IMR-90 (cell line): ENCODE data around the gene CCDC136. TPM values are rescaled to one million over a fixed set of nuclear protein-coding genes. Genes with fewer than 3 reads are reported as not detected.

Experiments used
- ATAC-seq: fragments of 200-7000 bp; cut with Tn5 transposase; 2 replicates; pipeline ENCODE4 v1.9.1; 2020; ENCODE audit warnings: low read depth, mild to moderate bottlenecking, moderate library complexity
- BruUV-seq: library from RNA; stranded (reverse); fragments of 400-500 nt; replicated peaks from 2 replicates; lab custom pipeline; 2021; lab: Mats Ljungman, UMichigan
- CTCF ChIA-PET: fragments of 300-600 bp; formaldehyde crosslinking; extraction: SDS; loops from one replicate; lab custom pipeline; 2021; ENCODE audit warnings: antibody characterized with exemption; lab: Yijun Ruan, JAX
- POLR2A ChIA-PET: fragments of 300-600 bp; sonication (Branson Sonifier 250); formaldehyde crosslinking; loops from one replicate; lab custom pipeline; 2022; ENCODE audit warnings: antibody characterized with exemption; ENCODE audit not compliant: unreplicated experiment; lab: Charles Lee
- DNase-seq: peaks from one replicate; pipeline ENCODE4 v3.0.0; 2013
- H2AFZ ChIP-seq: replicated peaks from 2 replicates; pipeline ENCODE3; 2013; ENCODE audit warnings: low read length, mild to moderate bottlenecking; ENCODE audit not compliant: poor library complexity
- H2AK5ac ChIP-seq: 2 replicates; pipeline ENCODE4 v1.6.1; 2013; ENCODE audit warnings: low read depth, low read length, inconsistent platforms
- H2AK9ac ChIP-seq: replicated peaks from 2 replicates; pipeline ENCODE3; 2013; ENCODE audit warnings: mild to moderate bottlenecking, low read depth, low read length, moderate library complexity; ENCODE audit not compliant: poor library complexity
- H2BK120ac ChIP-seq: 2 replicates; pipeline ENCODE4 v1.6.1; 2013; ENCODE audit warnings: low read depth, low read length, inconsistent platforms
- H2BK15ac ChIP-seq: 3 replicates; pipeline ENCODE4 v1.6.1; 2013; ENCODE audit warnings: low read depth, low read length, inconsistent platforms
- H2BK20ac ChIP-seq: 2 replicates; pipeline ENCODE4 v1.6.1; 2013; ENCODE audit warnings: low read depth, mild to moderate bottlenecking, inconsistent platforms, low read length, moderate library complexity
- H2BK5ac ChIP-seq: 2 replicates; pipeline ENCODE4 v1.6.1; 2013; ENCODE audit warnings: mild to moderate bottlenecking, low read depth, low read length, inconsistent platforms; ENCODE audit not compliant: poor library complexity, severe bottlenecking
- H3K14ac ChIP-seq: replicated peaks from 2 replicates; pipeline ENCODE4 v1.6.1; 2013; ENCODE audit warnings: low read depth, low read length, inconsistent platforms
- H3K18ac ChIP-seq: 2 replicates; pipeline ENCODE4 v1.6.1; 2013; ENCODE audit warnings: low read depth, low read length, control low read depth
- H3K23ac ChIP-seq: 2 replicates; pipeline ENCODE4 v1.6.1; 2013; ENCODE audit warnings: low read depth, low read length, inconsistent platforms
- H3K27ac ChIP-seq: 2 replicates; pipeline ENCODE4 v1.5.1; 2013; ENCODE audit warnings: mild to moderate bottlenecking, control low read depth, low read length; ENCODE audit not compliant: insufficient read depth
- H3K27me3 ChIP-seq: 2 replicates; pipeline ENCODE4 v1.6.1; 2013; ENCODE audit warnings: low read length; ENCODE audit not compliant: control insufficient read depth, insufficient read depth
- H3K36me3 ChIP-seq: 2 replicates; pipeline ENCODE4 v1.6.1; 2013; ENCODE audit warnings: low read length, mixed read lengths; ENCODE audit not compliant: control insufficient read depth, insufficient read depth
- H3K4ac ChIP-seq: 2 replicates; pipeline ENCODE4 v1.6.1; 2013; ENCODE audit warnings: low read depth, low read length, inconsistent platforms
- H3K4me1 ChIP-seq: 2 replicates; pipeline ENCODE4 v1.6.1; 2013; ENCODE audit warnings: low read length, mixed read lengths; ENCODE audit not compliant: control insufficient read depth, insufficient read depth
- H3K4me2 ChIP-seq: 2 replicates; pipeline ENCODE4 v1.6.1; 2013; ENCODE audit warnings: low read depth, mild to moderate bottlenecking, control low read depth, low read length, moderate library complexity
- H3K4me3 ChIP-seq: 2 replicates; pipeline ENCODE4 v1.5.1; 2013; ENCODE audit warnings: low read depth, mild to moderate bottlenecking, control low read depth, low read length, moderate library complexity; ENCODE audit not compliant: insufficient read depth
- H3K56ac ChIP-seq: 2 replicates; pipeline ENCODE4 v1.6.1; 2013; ENCODE audit warnings: low read length, inconsistent platforms; ENCODE audit not compliant: insufficient read depth; ENCODE audit errors: extremely low read depth
- H3K79me1 ChIP-seq, 2 experiments: 2 replicates each; pipeline ENCODE4 v1.6.1; 2013; ENCODE audit warnings: low read length in 2 of 2, inconsistent platforms in 1 of 2, low read depth in 1 of 2
- H3K9ac ChIP-seq: 2 replicates; pipeline ENCODE4 v1.6.1; 2013; ENCODE audit warnings: low read depth, low read length, control low read depth
- H3K9me1 ChIP-seq: 2 replicates; pipeline ENCODE4 v1.6.1; 2013; ENCODE audit warnings: low read length, inconsistent platforms; ENCODE audit not compliant: insufficient read depth
- H3K9me3 ChIP-seq: 2 replicates; pipeline ENCODE4 v1.6.1; 2013; ENCODE audit warnings: low read length; ENCODE audit not compliant: control insufficient read depth, insufficient read depth
- H4K20me1 ChIP-seq: 2 replicates; pipeline ENCODE4 v1.6.1; 2013; ENCODE audit warnings: low read length, inconsistent platforms; ENCODE audit not compliant: insufficient read depth
- H4K5ac ChIP-seq: 2 replicates; pipeline ENCODE4 v1.6.1; 2013; ENCODE audit warnings: mild to moderate bottlenecking, low read depth, low read length, control low read depth
- H4K8ac ChIP-seq, 2 experiments: 2 replicates each; pipeline ENCODE4 v1.6.1; 2013; ENCODE audit warnings: low read depth in 2 of 2, low read length in 2 of 2, control low read depth in 1 of 2, inconsistent platforms in 1 of 2
- H4K91ac ChIP-seq: 2 replicates; pipeline ENCODE4 v1.6.1; 2013; ENCODE audit warnings: low read depth, low read length, inconsistent platforms; ENCODE audit not compliant: insufficient read depth
- BHLHE40 ChIP-seq: fragments of 150-350 bp; IDR thresholded peaks from 2 replicates; pipeline ENCODE4 v1.6.1; 2016; ENCODE audit warnings: mild to moderate bottlenecking, low read depth, low read length
- CHD1 ChIP-seq: IDR thresholded peaks from 2 replicates; pipeline ENCODE4 v1.6.1; 2012; ENCODE audit warnings: low read depth, low read length, improper control_type of control experiment
- MAZ ChIP-seq: IDR thresholded peaks from 2 replicates; pipeline ENCODE4 v1.6.1; 2012; ENCODE audit warnings: low read depth, mild to moderate bottlenecking, low read length, improper control_type of control experiment, moderate library complexity, borderline replicate concordance
- NFE2L2 ChIP-seq: fragments of 150-350 bp; IDR thresholded peaks from 2 replicates; pipeline ENCODE4 v1.6.1; 2016; ENCODE audit warnings: low read depth, mild to moderate bottlenecking, low read length
- RFX5 ChIP-seq: IDR thresholded peaks from 2 replicates; pipeline ENCODE4 v1.8.0; 2012; ENCODE audit warnings: low read depth, mild to moderate bottlenecking, low read length, moderate library complexity
- SMC3 ChIP-seq: fragments of 150-350 bp; IDR thresholded peaks from 2 replicates; pipeline ENCODE4 v1.6.1; 2016; ENCODE audit warnings: low read depth, mild to moderate bottlenecking, antibody characterized with exemption, low read length, moderate library complexity
- WGBS, 2 experiments: methylation state at CpG; one replicate each; pipeline versions ENCODE4 v1.1.5 to v1.1.7; 2013; ENCODE audit warnings: missing lambda C conversion rate in 2 of 2; ENCODE audit not compliant: insufficient read length in 1 of 2; ENCODE audit errors: extremely low coverage in 2 of 2; 5-methylcytosine and 5-hydroxymethylcytosine counted together
- dilution Hi-C: fragments of 300-500 bp; cut with HindIII; formaldehyde crosslinking; loops from one replicate; pipeline ENCODE4 v1.14.3; 2018; ENCODE audit warnings: low sequenced_read_pairs; ENCODE audit not compliant: unreplicated experiment
- in situ Hi-C: fragments of 300-500 bp; cut with MboI; formaldehyde crosslinking; loops from 3 replicates; pipeline ENCODE4 v1.14.3; 2019; ENCODE audit warnings: low sequenced_read_pairs, inconsistent platforms, mixed read lengths
- intact Hi-C: fragments of 100-400 bp; cut with micrococcal nuclease; formaldehyde crosslinking; loops from 2 replicates; pipeline ENCODE4 v1.10.0; 2022
- polyA plus RNA-seq, 3 experiments: library from polyadenylated mRNA; depleted of rRNA; stranded (reverse); fragments of >200 nt; gene quantifications; 2 replicates each; pipeline ENCODE4 v1.2.3, GENCODE V29; 2012; ENCODE audit warnings: low replicate concordance in 1 of 3
- total RNA-seq: library from RNA; depleted of rRNA; stranded (reverse); fragments of >200 nt; gene quantifications from 2 replicates; pipeline ENCODE4 v1.2.3, GENCODE V29; 2012

CCDC136 gene
- total and polyA plus RNA-seq, 2 of the 4 experiments (the other 2 are of a cell fraction), result 7.7 to 18.0 TPM

- Histone ChIP-seq H2BK5ac (peak overlapping the region; percentile 90), H3K9me1 (peaks cover 5% of the 10 kb centered on the region), H3K79me1 (peaks cover 4 to 59% of the 10 kb centered on the region in 2 experiments; a peak in 3 of 4 replicates), H3K27me3 (no peaks in the 10 kb centered on the region), H3K14ac (peak overlapping the region; percentile 89), H3K27ac (peak overlapping the region; percentile 95), H2AFZ (peak overlapping the region; percentile 54), H3K36me3 (peaks cover 23% of the 10 kb centered on the region), H4K91ac (peak overlapping the region; percentile 76), H3K4me3 (peak overlapping the region; percentile 99), H3K23ac (peak overlapping the region; percentile 55), H2BK20ac (no peak overlapping the region), H4K8ac (peak overlapping the region; percentile 49 to 62; a peak in 2 of 4 replicates), H3K4me1 (peaks cover 39% of the 10 kb centered on the region), H3K4me2 (peak overlapping the region; percentile 95), H2BK120ac (peak overlapping the region; percentile 66), H3K9me3 (no peaks in the 10 kb centered on the region), H3K4ac (peak overlapping the region; percentile 59), H2AK5ac (peak overlapping the region; percentile 65), H2BK15ac (peak overlapping the region; percentile 8; the same call in 1 of the 3 replicates), H2AK9ac (peak overlapping the region; percentile 97), H4K5ac (peak overlapping the region; percentile 81), H4K20me1 (peaks cover 81% of the 10 kb centered on the region), H3K18ac (peak overlapping the region; percentile 77), H3K9ac (peak overlapping the region; percentile 87), H3K56ac (peak overlapping the region; percentile 81)
- BruUV-seq, result no TSS peak
- POLR2A ChIA-PET, result interaction anchor here (0.6 to 1.9 kb wide), 4 partner anchors 76 to 816 kb away, joined by 3 to 12 read pairs (median 4); partner anchors contain the start of gene CALU
- WGBS, 2 experiments, result 14% methylated on average over 4 of the region's 22 CpGs; no CpG with 5 or more reads in 1 of the 2 experiments
- TF ChIP-seq CHD1 (no peak), MAZ (peak; percentile 34; the same call in 1 of the 2 replicates), SMC3 (no peak), RFX5 (no peak), NFE2L2 (peak; percentile 29; the same call in 1 of the 2 replicates), BHLHE40 (no peak)
- intact Hi-C loops (loop anchor here (5.0 kb wide), 1 partner anchor 90 kb away; no protein-coding TSS in a partner anchor), in situ Hi-C loops (no loop called here), dilution Hi-C loops (no loop called here)
- CTCF ChIA-PET, result interaction anchor here (0.6 to 0.9 kb wide), 2 partner anchors 43 to 224 kb away, joined by 3 read pairs; no protein-coding TSS in a partner anchor
- ATAC-seq (peak; percentile 0), DNase-seq (peak; percentile 30)
These were observed 40.5 kb downstream of the CCDC136 start for GRCh38 chr7:128831994-128832879.
